NCI-H345 treated with DMSO at 0.1 percent for 48 hours (cell line): ENCODE measurements around the gene CHN2.

ENCODE experiments used
- DNase-seq: peaks from one replicate; lab custom pipeline; 2025; ENCODE audit not compliant: unreplicated experiment; lab: John Stamatoyannopoulos, UW

CHN2 gene

GRCh38 chr7:29282819-29283414 is 88.3 kb downstream of the CHN2 start:
- DNase-seq: peak; percentile 45

GRCh38 chr7:29284696-29285443 is 90.3 kb downstream of the CHN2 start:
- no peak for DNase-seq

- DNase-seq: peak; percentile 75
Measured at GRCh38 chr7:29285444-29285793, 90.8 kb downstream of the CHN2 start.

GRCh38 chr7:29285861-29286260 is 91.3 kb downstream of the CHN2 start:
- no peak for DNase-seq

- DNase-seq: no peak
Measured at GRCh38 chr7:29287366-29287765, 92.8 kb downstream of the CHN2 start.

GRCh38 chr7:29288181-29289091 is 93.9 kb downstream of the CHN2 start:
- DNase-seq: peak; percentile 68

GRCh38 chr7:29289156-29290021 is 94.8 kb downstream of the CHN2 start:
- DNase-seq: peak; percentile 85

GRCh38 chr7:29290829-29291228 is 96.3 kb downstream of the CHN2 start:
- no peak for DNase-seq

- no peak for DNase-seq
Measured at GRCh38 chr7:29291723-29292618, 97.4 kb downstream of the CHN2 start.

- no peak for DNase-seq
Measured at GRCh38 chr7:29292886-29293658, 98.5 kb downstream of the CHN2 start.

GRCh38 chr7:29296421-29296820 is 101.8 kb downstream of the CHN2 start:
- DNase-seq: no peak

- DNase-seq: no peak
Measured at GRCh38 chr7:29297194-29297890, 102.8 kb downstream of the CHN2 start.

GRCh38 chr7:29299086-29299485 is 104.5 kb downstream of the CHN2 start:
- no peak for DNase-seq

- no peak for DNase-seq
Measured at GRCh38 chr7:29300026-29300480, 105.5 kb downstream of the CHN2 start.

- no peak for DNase-seq
Measured at GRCh38 chr7:29300649-29301048, 106.1 kb downstream of the CHN2 start.

GRCh38 chr7:29302666-29303395 is 108.3 kb downstream of the CHN2 start:
- DNase-seq: no peak

- DNase-seq: no peak
Measured at GRCh38 chr7:29304756-29305155, 110.2 kb downstream of the CHN2 start.
